Epidermal melanocyte (primary cell): Measurements from ENCODE around the gene HSPA4.

ENCODE experiments used
- DNase-seq: peaks from one replicate; pipeline ENCODE4 v3.0.0; 2011; ENCODE audit warnings: low spot score; ENCODE audit not compliant: insufficient read length

HSPA4 gene

DNA sequence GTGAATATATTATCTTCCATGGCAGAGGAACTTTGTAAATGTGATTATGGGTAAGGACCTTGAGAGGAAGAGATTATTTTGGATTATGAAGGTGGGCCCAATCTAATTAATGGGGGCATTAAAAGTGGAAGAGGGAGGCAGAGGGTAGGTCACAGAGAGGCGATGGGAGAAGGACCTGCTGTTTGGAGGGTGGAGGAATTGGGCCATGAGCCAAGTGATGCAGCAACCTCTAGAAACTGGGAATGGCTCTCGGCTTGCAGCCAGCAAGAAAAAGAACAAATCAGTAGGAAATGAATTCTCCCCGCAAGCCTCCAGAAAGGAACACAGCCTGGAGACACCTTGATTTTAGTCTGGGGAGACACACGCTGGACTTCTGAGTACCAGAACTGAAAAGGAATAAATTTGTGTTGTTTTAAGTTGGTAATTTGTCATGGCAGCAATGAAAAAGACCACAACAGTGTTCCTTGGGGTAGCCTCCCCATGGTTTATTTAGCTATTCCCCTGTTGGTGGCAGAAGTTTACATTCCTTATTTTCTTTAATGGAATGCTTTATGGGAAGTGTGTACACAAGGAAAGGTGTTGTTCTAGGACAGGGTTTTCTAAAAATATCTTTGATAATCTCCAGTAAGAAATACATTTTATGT lies 103.6 kb downstream of the HSPA4 start:
- DNase-seq: no peak
